ENCODE data around the gene FCHSD2.

DNA sequence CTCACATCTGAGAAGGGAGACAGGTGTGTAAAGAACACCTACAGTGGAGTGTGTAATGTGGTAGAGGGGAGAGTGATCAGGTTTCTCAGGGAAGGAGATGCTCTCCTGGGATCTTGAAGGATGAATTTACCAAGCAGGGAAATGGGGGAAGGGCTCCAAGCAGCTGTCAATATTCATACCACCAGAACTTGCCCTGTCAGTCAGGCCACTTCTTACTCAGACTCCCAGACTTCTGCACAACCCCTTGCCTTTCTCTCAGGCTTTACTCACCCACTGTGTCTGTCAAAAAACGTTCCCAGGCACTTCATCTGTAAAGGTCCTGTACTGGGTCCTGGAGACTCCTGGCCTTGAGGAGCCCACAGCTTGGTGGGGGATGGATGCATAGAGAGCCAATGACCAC is 14.0 kb upstream of the FCHSD2 start:
- TF ChIP-seq, protein P1, sequence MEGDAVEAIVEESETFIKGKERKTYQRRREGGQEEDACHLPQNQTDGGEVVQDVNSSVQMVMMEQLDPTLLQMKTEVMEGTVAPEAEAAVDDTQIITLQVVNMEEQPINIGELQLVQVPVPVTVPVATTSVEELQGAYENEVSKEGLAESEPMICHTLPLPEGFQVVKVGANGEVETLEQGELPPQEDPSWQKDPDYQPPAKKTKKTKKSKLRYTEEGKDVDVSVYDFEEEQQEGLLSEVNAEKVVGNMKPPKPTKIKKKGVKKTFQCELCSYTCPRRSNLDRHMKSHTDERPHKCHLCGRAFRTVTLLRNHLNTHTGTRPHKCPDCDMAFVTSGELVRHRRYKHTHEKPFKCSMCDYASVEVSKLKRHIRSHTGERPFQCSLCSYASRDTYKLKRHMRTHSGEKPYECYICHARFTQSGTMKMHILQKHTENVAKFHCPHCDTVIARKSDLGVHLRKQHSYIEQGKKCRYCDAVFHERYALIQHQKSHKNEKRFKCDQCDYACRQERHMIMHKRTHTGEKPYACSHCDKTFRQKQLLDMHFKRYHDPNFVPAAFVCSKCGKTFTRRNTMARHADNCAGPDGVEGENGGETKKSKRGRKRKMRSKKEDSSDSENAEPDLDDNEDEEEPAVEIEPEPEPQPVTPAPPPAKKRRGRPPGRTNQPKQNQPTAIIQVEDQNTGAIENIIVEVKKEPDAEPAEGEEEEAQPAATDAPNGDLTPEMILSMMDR (IDR thresholded peaks at IDR 0.05; ENCODE audit: low read depth, low read length, missing input control), result no peak
- TF ChIP-seq, protein P2, sequence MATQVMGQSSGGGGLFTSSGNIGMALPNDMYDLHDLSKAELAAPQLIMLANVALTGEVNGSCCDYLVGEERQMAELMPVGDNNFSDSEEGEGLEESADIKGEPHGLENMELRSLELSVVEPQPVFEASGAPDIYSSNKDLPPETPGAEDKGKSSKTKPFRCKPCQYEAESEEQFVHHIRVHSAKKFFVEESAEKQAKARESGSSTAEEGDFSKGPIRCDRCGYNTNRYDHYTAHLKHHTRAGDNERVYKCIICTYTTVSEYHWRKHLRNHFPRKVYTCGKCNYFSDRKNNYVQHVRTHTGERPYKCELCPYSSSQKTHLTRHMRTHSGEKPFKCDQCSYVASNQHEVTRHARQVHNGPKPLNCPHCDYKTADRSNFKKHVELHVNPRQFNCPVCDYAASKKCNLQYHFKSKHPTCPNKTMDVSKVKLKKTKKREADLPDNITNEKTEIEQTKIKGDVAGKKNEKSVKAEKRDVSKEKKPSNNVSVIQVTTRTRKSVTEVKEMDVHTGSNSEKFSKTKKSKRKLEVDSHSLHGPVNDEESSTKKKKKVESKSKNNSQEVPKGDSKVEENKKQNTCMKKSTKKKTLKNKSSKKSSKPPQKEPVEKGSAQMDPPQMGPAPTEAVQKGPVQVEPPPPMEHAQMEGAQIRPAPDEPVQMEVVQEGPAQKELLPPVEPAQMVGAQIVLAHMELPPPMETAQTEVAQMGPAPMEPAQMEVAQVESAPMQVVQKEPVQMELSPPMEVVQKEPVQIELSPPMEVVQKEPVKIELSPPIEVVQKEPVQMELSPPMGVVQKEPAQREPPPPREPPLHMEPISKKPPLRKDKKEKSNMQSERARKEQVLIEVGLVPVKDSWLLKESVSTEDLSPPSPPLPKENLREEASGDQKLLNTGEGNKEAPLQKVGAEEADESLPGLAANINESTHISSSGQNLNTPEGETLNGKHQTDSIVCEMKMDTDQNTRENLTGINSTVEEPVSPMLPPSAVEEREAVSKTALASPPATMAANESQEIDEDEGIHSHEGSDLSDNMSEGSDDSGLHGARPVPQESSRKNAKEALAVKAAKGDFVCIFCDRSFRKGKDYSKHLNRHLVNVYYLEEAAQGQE (IDR thresholded peaks at IDR 0.05), result no peak
- TF ChIP-seq YY1 (IDR thresholded peaks at IDR 0.05) (no peak), EGR1 (IDR thresholded peaks at IDR 0.05; ENCODE audit: low read depth in 2 of 2) (no peak), SP1 (IDR thresholded peaks at IDR 0.05) (no peak), RAD21 (IDR thresholded peaks at IDR 0.05) (no peak), FOXA1 (IDR thresholded peaks at IDR 0.05) (no peak)
- TF ChIP-seq, protein P3, sequence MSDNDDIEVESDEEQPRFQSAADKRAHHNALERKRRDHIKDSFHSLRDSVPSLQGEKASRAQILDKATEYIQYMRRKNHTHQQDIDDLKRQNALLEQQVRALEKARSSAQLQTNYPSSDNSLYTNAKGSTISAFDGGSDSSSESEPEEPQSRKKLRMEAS (IDR thresholded peaks at IDR 0.05), result no peak
- TF ChIP-seq, protein P4, sequence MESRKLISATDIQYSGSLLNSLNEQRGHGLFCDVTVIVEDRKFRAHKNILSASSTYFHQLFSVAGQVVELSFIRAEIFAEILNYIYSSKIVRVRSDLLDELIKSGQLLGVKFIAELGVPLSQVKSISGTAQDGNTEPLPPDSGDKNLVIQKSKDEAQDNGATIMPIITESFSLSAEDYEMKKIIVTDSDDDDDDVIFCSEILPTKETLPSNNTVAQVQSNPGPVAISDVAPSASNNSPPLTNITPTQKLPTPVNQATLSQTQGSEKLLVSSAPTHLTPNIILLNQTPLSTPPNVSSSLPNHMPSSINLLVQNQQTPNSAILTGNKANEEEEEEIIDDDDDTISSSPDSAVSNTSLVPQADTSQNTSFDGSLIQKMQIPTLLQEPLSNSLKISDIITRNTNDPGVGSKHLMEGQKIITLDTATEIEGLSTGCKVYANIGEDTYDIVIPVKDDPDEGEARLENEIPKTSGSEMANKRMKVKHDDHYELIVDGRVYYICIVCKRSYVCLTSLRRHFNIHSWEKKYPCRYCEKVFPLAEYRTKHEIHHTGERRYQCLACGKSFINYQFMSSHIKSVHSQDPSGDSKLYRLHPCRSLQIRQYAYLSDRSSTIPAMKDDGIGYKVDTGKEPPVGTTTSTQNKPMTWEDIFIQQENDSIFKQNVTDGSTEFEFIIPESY (IDR thresholded peaks at IDR 0.05), result no peak

Data from liver (tissue), 3 donors.